ENCODE results near the gene USP25. TPM values are rescaled to one million over a fixed set of nuclear protein-coding genes. Genes with fewer than 3 reads are reported as not detected.

USP25 gene
- total RNA-seq (ENCODE audit: low replicate concordance), result 49.9 and 52.0 TPM in 2 replicates
- long read RNA-seq, partial matches to known transcripts, result 11 of 16 reads
- long read RNA-seq, other reads (novel, unspliced or antisense), result 4 of 16 reads

- H3K4me1 Mint-ChIP-seq (ENCODE audit: unreplicated experiment), result peaks cover 22% of the 10 kb centered on the region
- TF ChIP-seq CTCF (conservative IDR thresholded peaks at IDR 0.05), result no peak
- peaks cover 5% of the 10 kb centered on the region for H3K36me3 Mint-ChIP-seq
- H3K4me3 Mint-ChIP-seq, result peak within 1 kb of the TSS; percentile 97
- H3K27me3 Mint-ChIP-seq, result no peaks in the 10 kb centered on the region
- peak within 1 kb of the TSS; percentile 97 for H3K27ac Mint-ChIP-seq
- no peaks in the 10 kb centered on the region for H3K9me3 Mint-ChIP-seq
- DNase-seq (ENCODE audit: extremely low spot score, unreplicated experiment), result peak; percentile 89
Measured at GRCh38 chr21:15729674-15730483, at the start of gene USP25. Gene USP25 (plus strand): TSS chr21:15729982. CDS start chr21:15730394, 412 bp downstream.

GRCh38 chr21:15682186-15682895, 47.4 kb upstream of the USP25 start:
- Mint-ChIP-seq H3K27me3 (no peaks in the 10 kb centered on the region), H3K27ac (no peak overlapping the region), H3K4me3 (no peak overlapping the region), H3K4me1 (ENCODE audit: unreplicated experiment) (no peaks in the 10 kb centered on the region), H3K9me3 (no peaks in the 10 kb centered on the region), H3K36me3 (no peaks in the 10 kb centered on the region)
- DNase-seq (ENCODE audit: extremely low spot score, unreplicated experiment), result no peak
- no peak for TF ChIP-seq CTCF (conservative IDR thresholded peaks at IDR 0.05)

GRCh38 chr21:15682977-15683376, 46.8 kb upstream of the USP25 start:
- Mint-ChIP-seq H3K27me3 (no peaks in the 10 kb centered on the region), H3K4me1 (ENCODE audit: unreplicated experiment) (no peaks in the 10 kb centered on the region), H3K9me3 (no peaks in the 10 kb centered on the region), H3K36me3 (no peaks in the 10 kb centered on the region), H3K4me3 (no peak overlapping the region), H3K27ac (no peak overlapping the region)
- no peak for TF ChIP-seq CTCF (conservative IDR thresholded peaks at IDR 0.05)
- DNase-seq (ENCODE audit: extremely low spot score, unreplicated experiment), result no peak

GRCh38 chr21:15686506-15686905, 43.3 kb upstream of the USP25 start:
- Mint-ChIP-seq H3K27ac (no peak overlapping the region), H3K36me3 (no peaks in the 10 kb centered on the region), H3K4me1 (ENCODE audit: unreplicated experiment) (no peaks in the 10 kb centered on the region), H3K4me3 (no peak overlapping the region), H3K9me3 (no peaks in the 10 kb centered on the region), H3K27me3 (no peaks in the 10 kb centered on the region)
- TF ChIP-seq CTCF (conservative IDR thresholded peaks at IDR 0.05), result no peak
- no peak for DNase-seq (ENCODE audit: extremely low spot score, unreplicated experiment)

- DNase-seq (ENCODE audit: extremely low spot score, unreplicated experiment), result no peak
- H3K4me1 Mint-ChIP-seq (ENCODE audit: unreplicated experiment), result peaks cover under 1% of the 10 kb centered on the region
Measured at GRCh38 chr21:15687208-15687607, 42.6 kb upstream of the USP25 start.

More at GRCh38 chr21:15687208-15687607, 42.6 kb upstream of the USP25 start:
- TF ChIP-seq CTCF (conservative IDR thresholded peaks at IDR 0.05), result no peak
- Mint-ChIP-seq H3K27me3 (no peaks in the 10 kb centered on the region), H3K36me3 (no peaks in the 10 kb centered on the region), H3K27ac (no peak overlapping the region), H3K9me3 (no peaks in the 10 kb centered on the region), H3K4me3 (no peak overlapping the region)

Data from type B pancreatic cell (in vitro differentiated cells).